ENCODE results near the gene CNBP.

DNA sequence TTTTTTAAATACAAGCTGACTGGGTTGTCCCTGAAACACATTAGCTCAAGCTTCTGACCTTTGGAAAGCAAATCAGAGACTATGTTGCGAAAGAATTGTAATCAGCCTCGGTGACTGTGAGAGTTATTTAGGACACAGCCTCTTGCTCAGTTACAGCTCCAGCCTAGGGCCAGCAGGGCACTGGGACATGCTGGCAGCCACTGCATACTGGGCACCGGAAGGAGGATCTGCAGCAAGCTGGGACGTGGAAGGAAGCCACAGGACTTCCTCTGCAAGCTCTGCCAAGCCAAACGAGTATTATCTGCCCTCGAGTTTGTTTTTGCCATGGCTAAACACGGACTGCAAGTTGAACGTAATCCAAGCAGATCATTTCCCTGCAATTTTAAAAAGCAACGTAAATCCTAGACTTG, 41.3 kb upstream of the CNBP start:
- no peak for TF ChIP-seq SIN3A (IDR thresholded peaks at IDR 0.05; ENCODE audit: borderline replicate concordance, insufficient read depth, low read length)
- no peak for TF ChIP-seq POLR2AphosphoS5 (IDR thresholded peaks at IDR 0.05; ENCODE audit: low read depth, low read length)
- TF ChIP-seq REST (IDR thresholded peaks at IDR 0.05; ENCODE audit: insufficient read depth in 1 of 2, low read depth in 2 of 2, low read length in 2 of 2) = no peak

Data from PFSK-1 (cell line).